Measurements from ENCODE around the gene SEMA3C. TPM values are rescaled to one million over a fixed set of nuclear protein-coding genes. Genes with fewer than 3 reads are reported as not detected.

Gene SEMA3C
- total and polyA plus RNA-seq, 10 donors, result 1.1 to 53.7 (median 13.0) TPM

- no peaks in the 10 kb centered on the region for H3K36me3 ChIP-seq
- intact Hi-C loops (cut with DNase I; ENCODE audit: low total_unique reads), result no loop called here
- no peaks in the 10 kb centered on the region for H3K27me3 ChIP-seq (replicated peaks in 1 of 7)
- H3K4me3 ChIP-seq, result no peak overlapping the region
- DNase-seq, result no peak
- H3K27ac ChIP-seq, result no peak overlapping the region
- no peak for TF ChIP-seq POLR2A (IDR thresholded peaks at IDR 0.05)
- no peak for TF ChIP-seq POLR2AphosphoS5 (IDR thresholded peaks at IDR 0.05)
- no peak for TF ChIP-seq CTCF (IDR thresholded peaks at IDR 0.05 in 8 of 11, conservative IDR thresholded peaks at IDR 0.05 in 3 of 11)
- peaks cover 0 to 13% (median 5%) of the 10 kb centered on the region in 6 donors for H3K4me1 ChIP-seq
- 56 to 74% (median 58%) methylated on average over 3 of the region's 3 CpGs for WGBS, 5 donors
- H3K9me3 ChIP-seq, result no peaks in the 10 kb centered on the region
These were observed 192.2 kb downstream of the SEMA3C start for GRCh38 chr7:80726666-80727065.

- no peaks in the 10 kb centered on the region for H3K9me3 ChIP-seq
- TF ChIP-seq CTCF (IDR thresholded peaks at IDR 0.05 in 8 of 11, conservative IDR thresholded peaks at IDR 0.05 in 3 of 11) (no peak), POLR2A (IDR thresholded peaks at IDR 0.05) (no peak), POLR2AphosphoS5 (IDR thresholded peaks at IDR 0.05) (no peak)
- H3K27ac ChIP-seq, result no peak overlapping the region
- H3K4me1 ChIP-seq, result peaks cover 0 to 19% (median 7%) of the 10 kb centered on the region in 6 donors
- intact Hi-C loops (cut with DNase I; ENCODE audit: low total_unique reads), result no loop called here
- no peak overlapping the region for H3K4me3 ChIP-seq
- H3K27me3 ChIP-seq (replicated peaks in 1 of 7), result no peaks in the 10 kb centered on the region
- H3K36me3 ChIP-seq, result no peaks in the 10 kb centered on the region
- no peak for DNase-seq
- WGBS, 5 donors, result 63 to 86% (median 66%) methylated on average over 4 of the region's 4 CpGs
These were observed 193.7 kb downstream of the SEMA3C start for GRCh38 chr7:80725181-80725611.

- intact Hi-C loops (cut with DNase I; ENCODE audit: low total_unique reads), result no loop called here
- WGBS, 5 donors, result 66 to 83% (median 82%) methylated on average over 4 of the region's 4 CpGs
- H3K9me3 ChIP-seq, result peaks cover 0 to 4% (median 0%) of the 10 kb centered on the region in 8 donors
- H3K4me1 ChIP-seq, result peaks cover 0 to 19% (median 7%) of the 10 kb centered on the region in 6 donors
- H3K4me3 ChIP-seq, result no peak overlapping the region
- DNase-seq, result no peak
- TF ChIP-seq POLR2A (IDR thresholded peaks at IDR 0.05) (no peak), POLR2AphosphoS5 (IDR thresholded peaks at IDR 0.05) (no peak), CTCF (IDR thresholded peaks at IDR 0.05 in 8 of 11, conservative IDR thresholded peaks at IDR 0.05 in 3 of 11) (no peak)
- H3K36me3 ChIP-seq, result no peaks in the 10 kb centered on the region
- no peaks in the 10 kb centered on the region for H3K27me3 ChIP-seq (replicated peaks in 1 of 7)
- H3K27ac ChIP-seq, result no peak overlapping the region
These were observed 194.5 kb downstream of the SEMA3C start for GRCh38 chr7:80724249-80724871.

- WGBS, 5 donors, result 65 to 86% (median 77%) methylated on average over 3 of the region's 3 CpGs
- no peaks in the 10 kb centered on the region for H3K27me3 ChIP-seq (replicated peaks in 1 of 7)
- H3K27ac ChIP-seq, result peak overlapping the region in 6 of 8 donors; percentile 8 to 72 (median 53)
- no peak for DNase-seq
- H3K9me3 ChIP-seq, result peaks cover 0 to 4% (median 0%) of the 10 kb centered on the region in 8 donors
- TF ChIP-seq POLR2AphosphoS5 (IDR thresholded peaks at IDR 0.05), result no peak
- no peak overlapping the region for H3K4me3 ChIP-seq
- peaks cover 0 to 19% (median 7%) of the 10 kb centered on the region in 6 donors for H3K4me1 ChIP-seq
- no peaks in the 10 kb centered on the region for H3K36me3 ChIP-seq
- intact Hi-C loops (cut with DNase I; ENCODE audit: low total_unique reads), result no loop called here
These were observed 196.1 kb downstream of the SEMA3C start for GRCh38 chr7:80722616-80723195.

All from spleen (tissue), 11 donors.